Adipocyte (in vitro differentiated cells): Measurements from ENCODE around the gene SCT.

ENCODE experiments used
- DNase-seq: peaks from one replicate; pipeline ENCODE4 v3.0.0-alpha.2; 2015; ENCODE audit warnings: low read depth
- H3K27me3 ChIP-seq: replicated peaks from 2 replicates; pipeline ENCODE4 v1.7.0; 2013; ENCODE audit warnings: mild to moderate bottlenecking, low read length, moderate library complexity; ENCODE audit not compliant: control insufficient read depth, insufficient read depth
- H3K36me3 ChIP-seq: 2 replicates; pipeline ENCODE4 v1.7.0; 2013; ENCODE audit warnings: low read length, mild to moderate bottlenecking, moderate library complexity; ENCODE audit not compliant: control insufficient read depth, insufficient read depth, severe bottlenecking
- H3K4me1 ChIP-seq: 2 replicates; pipeline ENCODE4 v1.7.0; 2013; ENCODE audit warnings: mild to moderate bottlenecking, low read length, moderate library complexity; ENCODE audit not compliant: control insufficient read depth, insufficient read depth
- H3K4me3 ChIP-seq: 2 replicates; pipeline ENCODE4 v1.7.0; 2013; ENCODE audit warnings: mild to moderate bottlenecking, low read length, moderate library complexity
- H3K9ac ChIP-seq: 2 replicates; pipeline ENCODE4 v1.7.0; 2013; ENCODE audit warnings: mild to moderate bottlenecking, low read length, moderate library complexity
- H3K9me3 ChIP-seq: 2 replicates; pipeline ENCODE4 v1.7.0; 2013; ENCODE audit warnings: mild to moderate bottlenecking, low read length, moderate library complexity; ENCODE audit not compliant: control insufficient read depth

The SCT gene

GRCh38 chr11:589798-590197, 37.2 kb downstream of the SCT start:
- Histone ChIP-seq H3K36me3 (peaks cover 68% of the 10 kb centered on the region), H3K9ac (no peak overlapping the region), H3K4me3 (no peak overlapping the region), H3K27me3 (no peaks in the 10 kb centered on the region), H3K9me3 (no peaks in the 10 kb centered on the region), H3K4me1 (peaks cover 15% of the 10 kb centered on the region)
- DNase-seq: no peak

- no peaks in the 10 kb centered on the region for H3K27me3 ChIP-seq
- peak overlapping the region; percentile 17 for H3K9ac ChIP-seq
- peaks cover 60% of the 10 kb centered on the region for H3K36me3 ChIP-seq
- no peaks in the 10 kb centered on the region for H3K9me3 ChIP-seq
- peaks cover 15% of the 10 kb centered on the region for H3K4me1 ChIP-seq
- H3K4me3 ChIP-seq: no peak overlapping the region
- DNase-seq: peak; percentile 47
Measured at GRCh38 chr11:587978-588380, 39.0 kb downstream of the SCT start.

GRCh38 chr11:587546-587945, 39.4 kb downstream of the SCT start:
- peaks cover 15% of the 10 kb centered on the region for H3K4me1 ChIP-seq
- H3K27me3 ChIP-seq: no peaks in the 10 kb centered on the region
- H3K9ac ChIP-seq: no peak overlapping the region
- no peak for DNase-seq
- no peaks in the 10 kb centered on the region for H3K9me3 ChIP-seq
- H3K36me3 ChIP-seq: peaks cover 55% of the 10 kb centered on the region
- no peak overlapping the region for H3K4me3 ChIP-seq

- Histone ChIP-seq H3K27me3 (no peaks in the 10 kb centered on the region), H3K4me3 (no peak overlapping the region), H3K4me1 (peaks cover 15% of the 10 kb centered on the region), H3K36me3 (peaks cover 55% of the 10 kb centered on the region), H3K9ac (no peak overlapping the region), H3K9me3 (no peaks in the 10 kb centered on the region)
- no peak for DNase-seq
Measured at GRCh38 chr11:586376-587316, 40.3 kb downstream of the SCT start.

GRCh38 chr11:584287-584686, 42.7 kb downstream of the SCT start:
- H3K9me3 ChIP-seq: no peaks in the 10 kb centered on the region
- no peaks in the 10 kb centered on the region for H3K27me3 ChIP-seq
- H3K36me3 ChIP-seq: peaks cover 36% of the 10 kb centered on the region
- no peak overlapping the region for H3K9ac ChIP-seq
- no peak for DNase-seq
- H3K4me3 ChIP-seq: no peak overlapping the region
- peaks cover 26% of the 10 kb centered on the region for H3K4me1 ChIP-seq

GRCh38 chr11:581752-582151, 45.2 kb downstream of the SCT start:
- no peak overlapping the region for H3K4me3 ChIP-seq
- H3K9ac ChIP-seq: no peak overlapping the region
- H3K9me3 ChIP-seq: no peaks in the 10 kb centered on the region
- no peak for DNase-seq
- peaks cover 23% of the 10 kb centered on the region for H3K36me3 ChIP-seq
- H3K27me3 ChIP-seq: no peaks in the 10 kb centered on the region
- peaks cover 26% of the 10 kb centered on the region for H3K4me1 ChIP-seq

GRCh38 chr11:581342-581741, 45.6 kb downstream of the SCT start:
- Histone ChIP-seq H3K36me3 (peaks cover 22% of the 10 kb centered on the region), H3K4me3 (no peak overlapping the region), H3K27me3 (no peaks in the 10 kb centered on the region), H3K9me3 (no peaks in the 10 kb centered on the region), H3K9ac (no peak overlapping the region), H3K4me1 (peaks cover 26% of the 10 kb centered on the region)
- no peak for DNase-seq

- peaks cover 19% of the 10 kb centered on the region for H3K36me3 ChIP-seq
- peaks cover 31% of the 10 kb centered on the region for H3K4me1 ChIP-seq
- H3K4me3 ChIP-seq: no peak overlapping the region
- H3K9ac ChIP-seq: peak overlapping the region; percentile 20
- no peaks in the 10 kb centered on the region for H3K27me3 ChIP-seq
- no peak for DNase-seq
- no peaks in the 10 kb centered on the region for H3K9me3 ChIP-seq
Measured at GRCh38 chr11:579830-580601, 47.0 kb downstream of the SCT start.

- no peaks in the 10 kb centered on the region for H3K9me3 ChIP-seq
- peak overlapping the region; percentile 98 for H3K9ac ChIP-seq
- H3K4me1 ChIP-seq: peaks cover 37% of the 10 kb centered on the region
- peaks cover 11% of the 10 kb centered on the region for H3K36me3 ChIP-seq
- peak overlapping the region; percentile 94 for H3K4me3 ChIP-seq
- no peak for DNase-seq
- no peaks in the 10 kb centered on the region for H3K27me3 ChIP-seq
Measured at GRCh38 chr11:578276-579035, 48.5 kb downstream of the SCT start.

GRCh38 chr11:577611-577894, 49.4 kb downstream of the SCT start:
- H3K4me3 ChIP-seq: peak overlapping the region; percentile 94
- peak overlapping the region; percentile 98 for H3K9ac ChIP-seq
- no peak for DNase-seq
- H3K36me3 ChIP-seq: peaks cover 10% of the 10 kb centered on the region
- peaks cover 37% of the 10 kb centered on the region for H3K4me1 ChIP-seq
- no peaks in the 10 kb centered on the region for H3K27me3 ChIP-seq
- H3K9me3 ChIP-seq: no peaks in the 10 kb centered on the region
